ENCODE results near the gene MAP3K1. TPM values are rescaled to one million over a fixed set of nuclear protein-coding genes. Genes with fewer than 3 reads are reported as not detected.

MAP3K1 gene
- total RNA-seq, 1 donor from 2014 or later, result 29.7 TPM

DNA sequence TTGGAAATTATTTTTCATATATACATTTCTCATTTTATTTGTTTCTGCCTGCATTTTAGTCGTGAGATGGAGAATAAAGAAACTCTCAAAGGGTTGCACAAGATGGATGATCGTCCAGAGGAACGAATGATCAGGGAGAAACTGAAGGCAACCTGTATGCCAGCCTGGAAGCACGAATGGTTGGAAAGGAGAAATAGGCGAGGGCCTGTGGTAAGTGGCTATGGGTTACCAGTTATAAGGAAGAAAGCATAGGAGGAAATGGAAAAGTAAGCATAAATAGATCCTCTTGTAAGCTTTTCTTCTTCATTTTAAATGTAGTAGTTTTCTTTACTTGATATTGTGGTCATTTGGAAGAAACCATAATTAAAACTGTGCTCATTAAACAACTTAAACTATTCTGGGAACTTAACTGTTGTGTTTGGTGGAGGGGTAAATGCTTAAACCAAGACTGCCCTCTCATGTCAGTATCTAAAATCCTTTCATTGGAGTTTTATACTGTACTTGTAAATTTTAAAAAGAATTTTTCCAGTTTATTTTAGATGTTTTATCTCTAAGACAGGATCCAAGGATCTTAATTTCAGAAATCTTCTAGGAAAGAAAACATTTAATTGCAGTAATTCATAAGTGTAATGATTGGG, 41.3 kb downstream of the MAP3K1 start:
- no peak overlapping the region for H3K27ac ChIP-seq (ENCODE audit: low read depth, low read length)
- H3K4me1 ChIP-seq (ENCODE audit: control insufficient read depth in 3 of 3, insufficient read depth in 3 of 3, low read length in 3 of 3), result peaks cover 2 to 15% (median 8%) of the 10 kb centered on the region in 3 donors
- no peaks in the 10 kb centered on the region for H3K27me3 ChIP-seq (ENCODE audit: control insufficient read depth in 3 of 3, insufficient read depth in 3 of 3, low read length in 3 of 3)
- H3K9ac ChIP-seq (ENCODE audit: low read depth in 1 of 3, low read length in 3 of 3), result no peak overlapping the region
- no peaks in the 10 kb centered on the region for H3K9me3 ChIP-seq (ENCODE audit: control insufficient read depth in 3 of 3, low read length in 3 of 3)
- H3K4me3 ChIP-seq (ENCODE audit: low read length in 3 of 3), result no peak overlapping the region
- peaks cover 0 to 6% (median 0%) of the 10 kb centered on the region in 3 donors for H3K36me3 ChIP-seq (ENCODE audit: control insufficient read depth in 3 of 3, insufficient read depth in 3 of 3, low read length in 3 of 3)

DNA sequence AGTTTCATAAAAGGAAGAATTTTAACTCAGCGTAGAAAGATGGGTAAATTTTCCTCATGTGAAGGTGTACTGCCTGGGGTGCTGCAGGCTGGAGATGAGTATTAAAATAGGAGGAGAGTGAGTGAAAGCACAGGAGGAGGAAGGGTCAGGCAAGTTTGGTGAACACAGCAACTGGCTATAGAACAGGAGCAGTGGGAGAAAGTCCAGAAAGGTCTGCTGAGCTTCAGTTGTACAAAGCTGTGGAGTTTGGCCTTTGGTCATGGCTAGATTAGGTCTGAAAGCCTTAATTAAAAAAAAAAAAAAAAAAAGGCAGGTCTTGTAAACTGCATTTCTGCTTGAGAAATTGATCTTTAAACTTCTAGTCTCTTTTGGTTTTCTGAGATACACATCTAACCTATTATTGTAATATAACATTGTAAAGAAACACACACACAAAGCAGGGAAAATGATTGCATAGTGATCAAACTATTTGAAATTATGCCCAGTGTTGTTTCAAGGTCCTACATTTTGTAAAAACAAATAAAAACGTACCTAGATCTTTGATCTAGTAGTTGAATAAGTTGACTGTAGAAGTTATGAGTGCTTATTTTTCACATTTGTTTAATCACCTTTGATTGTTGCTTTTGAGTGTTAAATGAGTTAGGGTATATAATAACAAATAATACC, 43.6 kb downstream of the MAP3K1 start:
- no peak overlapping the region for H3K27ac ChIP-seq (ENCODE audit: low read depth, low read length)
- no peaks in the 10 kb centered on the region for H3K9me3 ChIP-seq (ENCODE audit: control insufficient read depth in 3 of 3, low read length in 3 of 3)
- H3K27me3 ChIP-seq (ENCODE audit: control insufficient read depth in 3 of 3, insufficient read depth in 3 of 3, low read length in 3 of 3), result no peaks in the 10 kb centered on the region
- H3K36me3 ChIP-seq (ENCODE audit: control insufficient read depth in 3 of 3, insufficient read depth in 3 of 3, low read length in 3 of 3), result peaks cover 2 to 9% (median 4%) of the 10 kb centered on the region in 3 donors
- peaks cover 2 to 4% (median 3%) of the 10 kb centered on the region in 3 donors for H3K4me1 ChIP-seq (ENCODE audit: control insufficient read depth in 3 of 3, insufficient read depth in 3 of 3, low read length in 3 of 3)
- H3K9ac ChIP-seq (ENCODE audit: low read depth in 1 of 3, low read length in 3 of 3), result no peak overlapping the region
- H3K4me3 ChIP-seq (ENCODE audit: low read length in 3 of 3), result no peak overlapping the region

DNA sequence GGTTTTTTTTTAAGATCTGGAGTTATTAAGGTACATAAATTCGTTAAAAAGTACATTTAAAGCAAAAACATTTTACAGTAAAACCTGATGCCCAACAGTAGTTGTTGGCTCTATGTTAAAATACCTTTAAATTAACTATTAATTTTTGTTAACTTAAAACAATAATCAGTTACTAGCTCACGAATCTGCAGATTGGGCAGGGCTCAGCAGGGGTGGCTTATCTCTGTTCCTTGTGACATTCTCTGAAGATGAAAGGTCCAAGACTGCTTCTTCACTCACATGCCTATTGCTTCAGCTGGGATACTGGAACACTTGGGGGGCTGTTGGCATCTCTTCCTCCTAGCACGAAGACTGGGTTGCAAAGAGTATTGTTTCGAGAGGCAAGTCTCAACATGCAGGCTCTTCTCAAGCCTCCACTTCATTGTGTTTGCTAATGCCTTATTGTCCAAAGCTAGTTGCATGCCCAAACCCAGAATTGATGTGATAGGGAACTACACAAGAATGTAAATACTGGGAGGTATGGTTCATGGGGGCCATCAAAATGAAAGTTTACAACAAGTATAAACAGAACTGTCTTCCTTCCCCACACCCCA, 46.6 kb downstream of the MAP3K1 start:
- Histone ChIP-seq H3K9ac (ENCODE audit: low read depth in 1 of 3, low read length in 3 of 3) (no peak overlapping the region), H3K4me1 (ENCODE audit: control insufficient read depth in 3 of 3, insufficient read depth in 3 of 3, low read length in 3 of 3) (no peaks in the 10 kb centered on the region), H3K36me3 (ENCODE audit: control insufficient read depth in 3 of 3, insufficient read depth in 3 of 3, low read length in 3 of 3) (peaks cover 4 to 14% (median 8%) of the 10 kb centered on the region in 3 donors), H3K27me3 (ENCODE audit: control insufficient read depth in 3 of 3, insufficient read depth in 3 of 3, low read length in 3 of 3) (no peaks in the 10 kb centered on the region), H3K27ac (ENCODE audit: low read depth, low read length) (no peak overlapping the region), H3K4me3 (ENCODE audit: low read length in 3 of 3) (no peak overlapping the region), H3K9me3 (ENCODE audit: control insufficient read depth in 3 of 3, low read length in 3 of 3) (no peaks in the 10 kb centered on the region)

DNA sequence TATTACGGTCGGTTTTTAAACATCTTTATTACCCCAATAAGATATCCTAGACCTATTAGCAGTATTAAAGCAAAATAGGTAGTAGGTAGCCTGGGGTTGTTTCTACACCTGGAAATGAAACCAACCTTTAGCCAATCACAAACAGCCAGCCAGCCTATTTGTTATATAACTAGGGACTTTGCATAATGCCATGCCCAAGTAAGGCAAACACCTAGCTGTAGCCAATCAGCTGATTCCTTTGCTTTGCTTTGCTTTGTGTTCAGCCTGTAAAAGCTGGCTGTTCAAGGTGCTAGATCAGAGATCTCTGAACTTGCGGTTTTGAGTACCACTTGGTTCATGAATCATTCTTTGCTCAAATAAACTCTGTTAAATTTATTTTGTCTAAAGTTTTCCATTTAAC, 47.6 kb downstream of the MAP3K1 start:
- H3K4me3 ChIP-seq (ENCODE audit: low read length in 3 of 3), result no peak overlapping the region
- no peak overlapping the region for H3K9ac ChIP-seq (ENCODE audit: low read depth in 1 of 3, low read length in 3 of 3)
- peaks cover 4 to 14% (median 8%) of the 10 kb centered on the region in 3 donors for H3K36me3 ChIP-seq (ENCODE audit: control insufficient read depth in 3 of 3, insufficient read depth in 3 of 3, low read length in 3 of 3)
- H3K9me3 ChIP-seq (ENCODE audit: control insufficient read depth in 3 of 3, low read length in 3 of 3), result no peaks in the 10 kb centered on the region
- H3K27me3 ChIP-seq (ENCODE audit: control insufficient read depth in 3 of 3, insufficient read depth in 3 of 3, low read length in 3 of 3), result no peaks in the 10 kb centered on the region
- no peak overlapping the region for H3K27ac ChIP-seq (ENCODE audit: low read depth, low read length)
- no peaks in the 10 kb centered on the region for H3K4me1 ChIP-seq (ENCODE audit: control insufficient read depth in 3 of 3, insufficient read depth in 3 of 3, low read length in 3 of 3)

DNA sequence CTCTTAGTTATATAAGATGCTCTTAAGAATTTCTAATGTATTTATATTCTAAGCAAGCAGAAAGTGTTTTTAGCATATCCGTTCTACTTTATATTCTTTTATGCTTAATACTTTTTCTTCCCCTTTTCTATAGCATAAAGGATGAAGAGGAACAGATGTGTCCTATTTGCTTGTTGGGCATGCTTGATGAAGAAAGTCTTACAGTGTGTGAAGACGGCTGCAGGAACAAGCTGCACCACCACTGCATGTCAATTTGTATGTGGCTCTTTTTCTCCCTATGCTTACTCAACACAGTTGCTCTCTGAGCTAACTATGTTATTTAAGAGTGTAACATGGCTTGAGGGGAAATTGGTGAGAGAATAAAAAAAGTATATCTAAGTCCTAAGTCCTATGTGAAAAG, 56.4 kb downstream of the MAP3K1 start:
- no peak overlapping the region for H3K4me3 ChIP-seq (ENCODE audit: low read length in 3 of 3)
- H3K9ac ChIP-seq (ENCODE audit: low read depth in 1 of 3, low read length in 3 of 3), result no peak overlapping the region
- peaks cover 14 to 30% (median 28%) of the 10 kb centered on the region in 3 donors for H3K36me3 ChIP-seq (ENCODE audit: control insufficient read depth in 3 of 3, insufficient read depth in 3 of 3, low read length in 3 of 3)
- no peaks in the 10 kb centered on the region for H3K27me3 ChIP-seq (ENCODE audit: control insufficient read depth in 3 of 3, insufficient read depth in 3 of 3, low read length in 3 of 3)
- H3K4me1 ChIP-seq (ENCODE audit: control insufficient read depth in 3 of 3, insufficient read depth in 3 of 3, low read length in 3 of 3), result no peaks in the 10 kb centered on the region
- H3K27ac ChIP-seq (ENCODE audit: low read depth, low read length), result no peak overlapping the region
- H3K9me3 ChIP-seq (ENCODE audit: control insufficient read depth in 3 of 3, low read length in 3 of 3), result no peaks in the 10 kb centered on the region

DNA sequence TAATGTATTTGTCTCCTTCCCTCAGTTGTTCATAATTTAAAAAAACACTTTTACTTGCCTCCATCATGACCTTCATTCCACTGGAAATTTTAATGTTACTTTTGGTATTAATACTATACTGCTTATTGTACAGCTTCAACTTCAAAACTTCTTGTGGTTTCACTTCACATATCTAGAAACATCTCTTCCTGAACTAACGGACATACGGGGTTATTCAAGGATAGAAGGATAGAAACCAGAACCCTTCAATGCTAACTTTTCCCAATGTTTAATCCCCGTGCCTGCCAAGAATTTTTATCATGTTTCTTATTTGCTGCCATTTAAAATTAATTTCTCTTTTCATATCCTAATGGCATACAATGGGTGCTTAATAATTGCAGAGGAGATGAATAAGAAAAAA, 57.7 kb downstream of the MAP3K1 start:
- Histone ChIP-seq H3K9ac (ENCODE audit: low read depth in 1 of 3, low read length in 3 of 3) (no peak overlapping the region), H3K9me3 (ENCODE audit: control insufficient read depth in 3 of 3, low read length in 3 of 3) (no peaks in the 10 kb centered on the region), H3K4me3 (ENCODE audit: low read length in 3 of 3) (no peak overlapping the region), H3K4me1 (ENCODE audit: control insufficient read depth in 3 of 3, insufficient read depth in 3 of 3, low read length in 3 of 3) (no peaks in the 10 kb centered on the region), H3K36me3 (ENCODE audit: control insufficient read depth in 3 of 3, insufficient read depth in 3 of 3, low read length in 3 of 3) (peaks cover 14 to 34% (median 33%) of the 10 kb centered on the region in 3 donors), H3K27ac (ENCODE audit: low read depth, low read length) (no peak overlapping the region), H3K27me3 (ENCODE audit: control insufficient read depth in 3 of 3, insufficient read depth in 3 of 3, low read length in 3 of 3) (no peaks in the 10 kb centered on the region)

DNA sequence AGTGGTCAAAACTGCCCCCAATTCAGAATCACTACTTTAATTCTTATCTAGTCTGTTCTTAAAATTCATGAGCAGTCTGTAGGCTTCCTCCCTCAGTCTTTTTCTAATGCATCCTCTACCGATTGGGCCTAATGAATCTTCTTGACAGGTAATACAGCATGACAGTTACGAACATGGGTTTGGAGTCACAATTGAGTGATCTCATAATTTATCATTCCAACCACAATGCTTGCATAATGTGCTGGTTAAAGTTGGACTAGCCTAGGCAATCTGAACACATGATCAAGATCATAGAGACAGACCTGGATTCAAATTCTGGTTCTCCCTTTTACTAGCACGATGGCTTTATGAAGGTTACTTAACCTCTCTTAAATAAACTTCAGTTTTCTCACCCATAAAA, 61.0 kb downstream of the MAP3K1 start:
- Histone ChIP-seq H3K4me3 (ENCODE audit: low read length in 3 of 3) (no peak overlapping the region), H3K9ac (ENCODE audit: low read depth in 1 of 3, low read length in 3 of 3) (no peak overlapping the region), H3K36me3 (ENCODE audit: control insufficient read depth in 3 of 3, insufficient read depth in 3 of 3, low read length in 3 of 3) (peaks cover 16 to 43% (median 38%) of the 10 kb centered on the region in 3 donors), H3K4me1 (ENCODE audit: control insufficient read depth in 3 of 3, insufficient read depth in 3 of 3, low read length in 3 of 3) (no peaks in the 10 kb centered on the region), H3K27me3 (ENCODE audit: control insufficient read depth in 3 of 3, insufficient read depth in 3 of 3, low read length in 3 of 3) (no peaks in the 10 kb centered on the region), H3K9me3 (ENCODE audit: control insufficient read depth in 3 of 3, low read length in 3 of 3) (no peaks in the 10 kb centered on the region), H3K27ac (ENCODE audit: low read depth, low read length) (no peak overlapping the region)

DNA sequence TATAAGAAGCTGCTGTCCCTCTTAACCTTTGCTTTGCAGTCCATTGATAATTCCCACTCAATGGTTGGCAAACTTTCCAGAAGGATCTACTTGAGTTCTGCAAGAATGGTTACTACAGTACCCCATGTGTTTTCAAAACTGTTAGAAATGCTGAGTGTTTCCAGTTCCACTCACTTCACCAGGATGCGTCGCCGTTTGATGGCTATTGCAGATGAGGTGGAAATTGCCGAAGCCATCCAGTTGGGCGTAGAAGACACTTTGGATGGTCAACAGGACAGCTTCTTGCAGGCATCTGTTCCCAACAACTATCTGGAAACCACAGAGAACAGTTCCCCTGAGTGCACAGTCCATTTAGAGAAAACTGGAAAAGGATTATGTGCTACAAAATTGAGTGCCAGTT, 66.2 kb downstream of the MAP3K1 start:
- no peak overlapping the region for H3K4me3 ChIP-seq (ENCODE audit: low read length in 3 of 3)
- H3K9me3 ChIP-seq (ENCODE audit: control insufficient read depth in 3 of 3, low read length in 3 of 3), result no peaks in the 10 kb centered on the region
- no peak overlapping the region for H3K27ac ChIP-seq (ENCODE audit: low read depth, low read length)
- H3K9ac ChIP-seq (ENCODE audit: low read depth in 1 of 3, low read length in 3 of 3), result no peak overlapping the region
- peaks cover 20 to 63% (median 56%) of the 10 kb centered on the region in 3 donors for H3K36me3 ChIP-seq (ENCODE audit: control insufficient read depth in 3 of 3, insufficient read depth in 3 of 3, low read length in 3 of 3)
- no peaks in the 10 kb centered on the region for H3K27me3 ChIP-seq (ENCODE audit: control insufficient read depth in 3 of 3, insufficient read depth in 3 of 3, low read length in 3 of 3)
- H3K4me1 ChIP-seq (ENCODE audit: control insufficient read depth in 3 of 3, insufficient read depth in 3 of 3, low read length in 3 of 3), result no peaks in the 10 kb centered on the region

DNA sequence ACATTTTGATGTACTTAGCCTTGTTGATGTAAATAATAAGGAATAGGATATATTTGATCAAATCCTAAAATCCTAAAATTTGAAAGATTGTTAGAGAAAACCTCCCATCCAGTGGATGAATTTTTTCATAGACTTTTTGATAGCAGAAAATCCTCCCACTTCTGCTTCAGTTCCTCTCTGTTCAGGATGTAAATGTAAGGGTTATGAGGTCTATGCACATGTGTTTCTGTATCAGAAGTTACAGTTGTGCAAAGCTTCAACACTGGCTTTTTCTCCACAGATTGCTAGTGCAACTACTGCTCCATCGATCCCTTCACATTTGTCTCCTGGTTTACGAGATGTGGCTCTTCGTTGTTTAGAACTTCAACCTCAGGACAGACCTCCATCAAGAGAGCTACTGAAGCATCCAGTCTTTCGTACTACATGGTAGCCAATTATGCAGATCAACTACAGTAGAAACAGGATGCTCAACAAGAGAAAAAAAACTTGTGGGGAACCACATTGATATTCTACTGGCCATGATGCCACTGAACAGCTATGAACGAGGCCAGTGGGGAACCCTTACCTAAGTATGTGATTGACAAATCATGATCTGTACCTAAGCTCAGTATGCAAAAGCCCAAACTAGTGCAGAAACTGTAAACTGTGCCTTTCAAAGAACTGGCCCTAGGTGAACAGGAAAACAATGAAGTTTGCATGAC, 78.1 kb downstream of the MAP3K1 start:
- H3K27me3 ChIP-seq (ENCODE audit: control insufficient read depth in 3 of 3, insufficient read depth in 3 of 3, low read length in 3 of 3), result no peaks in the 10 kb centered on the region
- no peaks in the 10 kb centered on the region for H3K9me3 ChIP-seq (ENCODE audit: control insufficient read depth in 3 of 3, low read length in 3 of 3)
- no peak overlapping the region for H3K9ac ChIP-seq (ENCODE audit: low read depth in 1 of 3, low read length in 3 of 3)
- peaks cover 14 to 16% (median 15%) of the 10 kb centered on the region in 3 donors for H3K36me3 ChIP-seq (ENCODE audit: control insufficient read depth in 3 of 3, insufficient read depth in 3 of 3, low read length in 3 of 3)
- no peaks in the 10 kb centered on the region for H3K4me1 ChIP-seq (ENCODE audit: control insufficient read depth in 3 of 3, insufficient read depth in 3 of 3, low read length in 3 of 3)
- H3K27ac ChIP-seq (ENCODE audit: low read depth, low read length), result no peak overlapping the region
- H3K4me3 ChIP-seq (ENCODE audit: low read length in 3 of 3), result no peak overlapping the region

DNA sequence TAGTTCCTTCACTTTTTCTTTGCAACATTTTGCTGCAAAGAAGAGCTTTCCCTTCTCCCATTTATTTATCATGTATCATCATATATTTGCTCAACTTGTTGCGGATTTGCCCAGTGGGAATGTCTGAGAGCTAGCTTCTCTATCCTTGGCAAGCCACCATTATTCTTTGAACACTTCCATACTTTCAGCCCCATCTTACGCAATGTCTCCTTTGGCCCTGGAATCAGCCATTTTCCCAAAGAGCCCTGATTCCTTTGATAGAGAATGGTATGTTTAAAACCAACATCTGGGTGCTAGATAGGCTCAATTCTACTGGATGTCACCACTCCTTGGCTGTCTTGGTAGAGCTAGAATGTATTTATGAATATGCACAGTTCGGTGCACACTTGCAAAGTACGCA, 81.4 kb downstream of the MAP3K1 start:
- H3K4me3 ChIP-seq (ENCODE audit: low read length in 3 of 3), result no peak overlapping the region
- no peaks in the 10 kb centered on the region for H3K9me3 ChIP-seq (ENCODE audit: control insufficient read depth in 3 of 3, low read length in 3 of 3)
- no peak overlapping the region for H3K9ac ChIP-seq (ENCODE audit: low read depth in 1 of 3, low read length in 3 of 3)
- no peaks in the 10 kb centered on the region for H3K4me1 ChIP-seq (ENCODE audit: control insufficient read depth in 3 of 3, insufficient read depth in 3 of 3, low read length in 3 of 3)
- H3K27ac ChIP-seq (ENCODE audit: low read depth, low read length), result no peak overlapping the region
- H3K27me3 ChIP-seq (ENCODE audit: control insufficient read depth in 3 of 3, insufficient read depth in 3 of 3, low read length in 3 of 3), result no peaks in the 10 kb centered on the region
- H3K36me3 ChIP-seq (ENCODE audit: control insufficient read depth in 3 of 3, insufficient read depth in 3 of 3, low read length in 3 of 3), result peaks cover 5 to 10% (median 9%) of the 10 kb centered on the region in 3 donors

All from skeletal muscle tissue (tissue), 4 donors.